Right lung (tissue), 5 donors: Measurements from ENCODE around the gene AMPH. TPM values are rescaled to one million over a fixed set of nuclear protein-coding genes. Genes with fewer than 3 reads are reported as not detected.
"Not testable (repeated sequence)": the region's sequence is repeated elsewhere in the genome, so short reads cannot be mapped to it uniquely, and the experiment has no call there.

ENCODE experiments used
- DNase-seq, 2 donors: peaks; one replicate each; pipeline ENCODE4 v3.0.0-alpha.2; 2013
- polyA plus RNA-seq, 5 donors: library from polyadenylated mRNA; unstranded; fragments of 120-200 nt; gene quantifications; one replicate each; pipeline versions ENCODE4 v1.2.1 to v1.2.3, GENCODE V29; 2013; ENCODE audit warnings: inconsistent platforms in 1 of 5, low replicate concordance in 1 of 5; ENCODE audit not compliant: insufficient read length in 5 of 5, insufficient read depth in 1 of 5

AMPH gene
- polyA plus RNA-seq, 5 donors: 9.5 to 12.9 (median 11.4) TPM

DNA sequence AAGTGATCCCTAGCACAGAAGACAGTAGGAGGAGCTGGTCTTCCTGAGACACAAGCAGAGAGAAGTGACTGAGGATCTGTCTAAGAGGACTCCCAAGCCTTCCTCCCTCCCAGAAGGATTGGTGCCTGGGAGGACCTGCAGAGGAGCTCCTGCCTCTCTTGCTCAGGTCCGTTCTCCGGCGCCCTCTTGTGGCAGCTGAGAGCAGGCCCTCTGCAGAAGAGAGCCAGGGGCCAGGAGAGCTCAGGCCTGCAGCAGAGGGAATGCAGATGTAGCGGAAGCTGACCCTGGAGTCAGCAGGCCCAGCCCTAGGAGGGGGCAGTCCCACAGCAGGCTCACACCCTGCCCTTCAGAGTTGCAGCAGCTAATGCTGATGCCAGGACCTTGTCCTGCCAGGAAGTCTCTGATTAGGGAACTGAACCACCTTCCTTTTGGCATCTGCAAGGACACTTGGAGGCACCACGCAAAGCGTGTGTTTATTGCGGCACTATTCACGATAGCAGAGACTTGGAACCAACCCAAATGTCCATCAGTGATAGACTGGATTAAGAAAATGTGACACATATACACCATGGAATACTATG lies 276.8 kb downstream of the AMPH start:
- not testable (repeated sequence) for DNase-seq

- DNase-seq: not testable (repeated sequence)
Measured at GRCh38 chr7:38353431-38353881, 277.7 kb downstream of the AMPH start.

GRCh38 chr7:38351601-38352000 lies 279.6 kb downstream of the AMPH start:
- no peak for DNase-seq

- DNase-seq: not testable (repeated sequence)
Measured at GRCh38 chr7:38350777-38351176, 280.4 kb downstream of the AMPH start.

DNA sequence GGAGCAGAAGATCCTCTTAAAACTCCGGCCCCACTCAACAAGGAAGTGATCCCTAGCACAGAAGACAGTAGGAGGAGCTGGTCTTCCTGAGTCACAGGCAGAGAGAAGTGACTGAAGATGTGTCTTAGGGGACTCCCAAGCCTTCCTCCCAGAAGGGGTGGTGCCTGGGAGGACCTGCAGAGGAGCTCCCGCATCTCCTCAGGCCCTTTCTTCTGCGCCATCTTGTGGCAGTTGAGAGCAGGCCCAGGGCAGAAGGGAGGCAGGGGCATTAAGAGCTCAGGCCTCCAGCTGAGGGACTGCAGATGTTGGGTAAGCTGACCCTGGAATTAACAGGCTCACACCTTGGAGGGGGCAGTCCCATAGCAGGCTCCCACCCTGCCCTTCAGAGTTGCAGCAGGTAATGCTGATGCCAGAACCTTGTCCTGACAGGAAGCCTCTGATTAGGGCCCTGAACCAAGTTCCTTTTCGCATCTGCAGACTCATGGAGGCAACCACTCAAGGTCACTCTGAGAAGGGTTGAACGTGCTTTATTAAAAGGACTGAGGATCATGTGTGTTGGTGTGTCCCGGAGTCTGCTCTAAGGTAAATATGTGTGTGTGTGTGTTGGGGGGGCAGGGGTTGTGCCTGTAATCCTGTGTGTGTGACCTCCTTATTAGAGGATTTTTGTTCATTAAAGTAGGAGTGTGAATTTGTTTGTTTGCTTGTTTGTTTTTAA lies 281.1 kb downstream of the AMPH start:
- not testable (repeated sequence) for DNase-seq

DNA sequence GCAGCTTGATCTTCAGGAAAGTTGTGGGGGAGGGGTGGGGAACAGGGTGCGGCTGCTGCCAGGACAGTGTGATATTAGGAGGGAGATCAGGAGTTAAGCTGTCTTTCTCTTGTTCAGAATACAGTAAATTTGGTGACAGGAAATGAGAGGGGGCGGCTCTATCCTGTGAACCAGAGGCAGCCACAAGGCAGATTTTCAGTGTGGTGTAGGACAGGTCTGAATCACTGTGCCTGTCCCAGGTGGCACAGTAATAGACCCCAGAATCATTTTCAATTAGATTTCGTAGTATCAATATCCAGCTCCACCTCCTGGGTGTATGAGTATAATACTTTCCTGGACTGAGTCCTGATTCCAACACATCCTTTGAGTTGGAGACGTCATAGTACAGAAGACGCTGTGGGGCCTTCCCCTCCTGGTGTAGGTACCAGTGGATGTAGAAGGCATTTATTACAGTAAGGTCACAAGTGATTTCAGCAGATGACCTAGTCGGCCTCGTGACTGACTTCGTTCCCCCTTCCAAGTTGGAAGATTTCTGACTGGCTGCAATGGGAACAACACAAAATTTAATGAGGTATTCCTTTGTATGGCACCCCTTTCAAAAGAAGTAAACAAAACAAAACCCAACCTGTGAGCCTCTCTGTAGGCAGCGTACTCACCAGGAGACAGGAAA lies 281.9 kb downstream of the AMPH start:
- DNase-seq: not testable (repeated sequence)

GRCh38 chr7:38345299-38346172 lies 285.6 kb downstream of the AMPH start:
- DNase-seq: not testable (repeated sequence)

GRCh38 chr7:38344741-38345140 lies 286.4 kb downstream of the AMPH start:
- not testable (repeated sequence) for DNase-seq

GRCh38 chr7:38342135-38342534 lies 289.0 kb downstream of the AMPH start:
- not testable (repeated sequence) for DNase-seq

DNA sequence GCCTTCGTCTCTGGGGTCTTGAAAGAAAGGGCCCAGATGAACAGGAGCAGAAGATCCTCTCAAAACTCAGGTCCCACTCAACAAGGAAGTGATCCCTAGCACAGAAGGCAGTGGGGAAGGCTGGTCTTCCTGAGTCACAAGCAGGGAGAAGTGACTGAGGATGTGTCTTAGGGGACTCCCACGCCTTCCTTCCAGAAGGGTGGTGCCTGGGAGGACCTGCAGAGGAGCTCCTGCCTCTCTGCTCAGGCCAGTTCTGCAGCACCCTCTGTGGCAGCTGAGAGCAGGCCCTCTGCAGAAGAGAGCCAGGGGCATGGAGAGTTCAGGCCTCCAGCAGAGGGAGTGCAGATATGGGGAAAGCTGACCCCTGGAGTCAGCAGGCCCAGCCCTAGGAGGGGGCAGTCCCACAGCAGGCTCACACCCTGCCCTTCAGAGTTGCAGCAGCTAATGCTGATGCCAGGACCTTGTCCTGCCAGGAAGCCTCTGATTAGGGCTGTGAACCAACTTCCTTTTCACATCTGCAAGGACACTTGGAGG lies 289.9 kb downstream of the AMPH start:
- DNase-seq: not testable (repeated sequence)

DNA sequence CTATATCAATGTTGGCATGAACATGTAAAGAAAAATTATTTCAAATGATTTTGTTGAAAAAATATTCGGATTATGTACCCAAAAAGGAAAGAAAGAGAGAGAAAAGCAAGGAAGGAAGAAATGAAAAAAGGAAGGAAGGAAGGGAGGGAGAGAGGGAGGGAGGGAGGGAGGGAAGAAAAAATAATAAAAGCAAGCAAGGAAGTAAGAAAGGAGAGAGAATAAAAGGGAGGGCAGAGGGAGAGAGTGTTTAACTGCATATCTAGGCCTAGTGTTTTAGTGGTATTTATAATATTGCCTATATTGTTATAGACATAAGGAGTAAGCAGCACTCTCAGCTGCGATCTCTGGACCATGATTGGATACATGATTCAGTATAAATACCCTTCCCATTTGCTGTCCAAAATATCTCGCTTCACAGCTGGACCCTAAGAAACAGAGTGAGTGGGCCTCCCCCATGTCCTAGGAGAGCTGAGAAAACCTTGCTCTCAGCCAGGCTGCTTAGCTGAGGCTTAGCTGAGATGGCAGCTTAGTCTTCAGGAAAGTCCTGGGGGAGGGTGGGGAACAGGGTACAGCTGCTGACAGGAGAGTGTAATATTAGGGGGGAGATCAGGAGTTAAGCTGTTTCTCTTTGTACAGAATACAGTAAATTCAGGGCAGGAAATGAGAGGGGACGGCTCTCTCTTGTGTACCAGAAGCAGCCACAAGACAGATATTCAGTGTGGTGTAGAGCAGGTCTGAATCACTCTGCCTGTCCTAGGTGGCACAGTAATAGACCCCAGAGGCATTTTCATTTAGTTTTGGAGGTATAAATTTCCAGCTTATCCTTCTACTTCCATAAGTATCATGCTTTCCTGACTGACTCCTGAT lies 291.0 kb downstream of the AMPH start:
- no peak for DNase-seq

- DNase-seq: not testable (repeated sequence)
Measured at GRCh38 chr7:38336148-38336515, 295.0 kb downstream of the AMPH start.

- peak; percentile 49 to 73 for DNase-seq
Measured at GRCh38 chr7:38335492-38336147, 295.6 kb downstream of the AMPH start.

GRCh38 chr7:38335128-38335491 lies 296.1 kb downstream of the AMPH start:
- DNase-seq: no peak

- DNase-seq: no peak
Measured at GRCh38 chr7:38334163-38334562, 297.0 kb downstream of the AMPH start.
